Superior temporal gyrus (tissue), 1 donor: ENCODE results near the gene CSNK1G2.
"Not testable (repeated sequence)": the region's sequence is repeated elsewhere in the genome, so short reads cannot be mapped to it uniquely, and the experiment has no call there.

Experiments used
- DNase-seq: peaks from one replicate; pipeline ENCODE4 v3.0.0-alpha.2; 2016; ENCODE audit errors: extremely low spot score

CSNK1G2 gene

DNA sequence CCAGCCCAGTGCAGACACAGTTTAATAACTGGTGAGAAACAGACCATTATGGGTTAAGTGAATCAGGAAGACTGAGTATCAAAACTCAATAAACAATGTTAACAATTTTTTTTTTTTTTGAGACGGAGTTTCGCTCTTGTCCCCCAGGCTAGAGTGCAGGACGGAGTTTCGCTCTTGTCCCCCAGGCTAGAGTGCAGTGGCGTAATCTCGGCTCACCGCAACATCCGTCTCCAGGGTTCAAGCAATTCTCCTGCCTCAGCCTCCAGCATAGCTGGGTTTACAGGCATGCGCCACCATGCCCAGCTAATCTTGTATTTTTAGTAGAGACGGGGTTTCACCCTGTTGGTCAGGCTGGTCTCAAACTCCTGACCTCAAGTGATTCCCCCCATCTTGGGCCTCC, 47.5 kb downstream of the CSNK1G2 start:
- DNase-seq, result not testable (repeated sequence)

- no peak for DNase-seq
Measured at GRCh38 chr19:1989513-1990229, 48.7 kb downstream of the CSNK1G2 start.

- no peak for DNase-seq
Measured at GRCh38 chr19:1990230-1991017, 49.5 kb downstream of the CSNK1G2 start.

GRCh38 chr19:1991018-1991913, 50.3 kb downstream of the CSNK1G2 start:
- DNase-seq, result no peak

- DNase-seq, result no peak
Measured at GRCh38 chr19:1992759-1993260, 51.8 kb downstream of the CSNK1G2 start.

GRCh38 chr19:1997353-1998233, 56.6 kb downstream of the CSNK1G2 start:
- no peak for DNase-seq

GRCh38 chr19:1998712-1999708, 58.0 kb downstream of the CSNK1G2 start:
- no peak for DNase-seq

- no peak for DNase-seq
Measured at GRCh38 chr19:1999856-2000515, 59.0 kb downstream of the CSNK1G2 start.

DNA sequence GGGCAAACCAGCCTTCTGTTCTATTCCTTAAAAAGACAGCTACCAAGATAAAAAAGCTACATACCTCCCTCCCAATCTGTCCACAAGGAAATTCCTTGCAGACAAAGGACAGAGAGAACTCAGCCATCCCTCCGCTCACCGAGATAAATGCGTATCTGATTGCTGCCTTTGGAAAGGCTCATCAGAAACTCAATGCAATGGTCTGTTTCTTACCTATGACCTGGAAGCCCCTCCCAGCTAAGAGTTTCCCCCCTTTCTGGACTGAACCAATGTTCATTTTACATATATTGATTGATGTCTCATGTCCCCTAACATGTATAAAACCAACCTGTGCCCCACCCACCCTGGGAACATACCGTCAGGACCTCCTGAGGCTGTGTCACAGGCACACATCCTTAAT, 62.9 kb downstream of the CSNK1G2 start:
- no peak for DNase-seq

GRCh38 chr19:2010135-2010668, 69.2 kb downstream of the CSNK1G2 start:
- no peak for DNase-seq

GRCh38 chr19:2011169-2011568, 70.2 kb downstream of the CSNK1G2 start:
- DNase-seq, result no peak

DNA sequence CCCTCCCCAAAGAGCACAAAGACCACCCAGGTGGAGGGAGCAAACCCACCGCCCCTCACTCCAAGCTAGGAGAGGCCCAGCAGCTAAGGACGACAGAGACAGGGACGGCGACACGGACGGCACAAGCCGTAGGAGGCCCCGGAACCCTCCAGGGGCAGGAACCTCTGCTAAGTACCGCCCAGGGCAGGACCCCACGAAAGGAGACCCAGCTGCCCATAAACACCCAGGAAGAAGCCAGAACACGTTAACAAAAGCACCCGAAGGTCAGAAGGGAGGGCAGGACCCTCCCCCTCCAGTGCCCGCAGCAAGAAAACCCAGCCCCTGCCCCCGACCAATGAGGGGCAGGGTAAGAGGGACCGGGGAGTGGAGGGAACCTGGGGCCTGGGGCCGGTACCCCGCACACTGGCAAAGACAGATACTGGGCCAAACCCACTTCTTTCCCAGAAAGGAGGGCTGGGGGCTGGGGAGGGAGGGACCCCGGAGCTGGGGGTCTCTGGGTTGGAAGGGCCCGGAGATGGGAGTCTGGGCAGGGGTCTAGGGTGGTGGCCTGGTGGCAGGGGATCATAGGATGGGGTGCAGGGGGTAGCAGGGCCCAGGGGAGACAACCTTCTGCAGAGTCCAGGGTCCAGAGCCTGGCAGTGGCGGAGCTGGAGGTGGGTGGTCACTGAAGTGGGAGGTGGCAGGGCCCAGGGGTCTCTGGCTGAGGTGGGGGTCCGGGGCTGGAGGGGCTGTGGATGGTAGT, 72.1 kb downstream of the CSNK1G2 start:
- DNase-seq, result no peak

DNA sequence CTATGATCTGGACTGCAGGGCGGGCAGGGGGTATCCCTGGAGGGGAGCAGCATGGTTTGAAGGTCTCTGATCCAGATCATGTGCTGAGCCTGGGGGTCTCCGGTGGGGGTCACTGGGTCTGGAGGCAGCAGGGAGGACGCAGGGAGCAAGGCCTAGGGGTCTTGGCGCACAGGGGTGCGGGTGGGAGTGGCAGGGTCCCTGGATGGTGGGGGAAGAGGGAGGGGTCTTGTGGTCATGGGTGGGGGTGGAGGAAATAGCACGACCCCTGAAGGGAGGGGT, 72.7 kb downstream of the CSNK1G2 start:
- no peak for DNase-seq

DNA sequence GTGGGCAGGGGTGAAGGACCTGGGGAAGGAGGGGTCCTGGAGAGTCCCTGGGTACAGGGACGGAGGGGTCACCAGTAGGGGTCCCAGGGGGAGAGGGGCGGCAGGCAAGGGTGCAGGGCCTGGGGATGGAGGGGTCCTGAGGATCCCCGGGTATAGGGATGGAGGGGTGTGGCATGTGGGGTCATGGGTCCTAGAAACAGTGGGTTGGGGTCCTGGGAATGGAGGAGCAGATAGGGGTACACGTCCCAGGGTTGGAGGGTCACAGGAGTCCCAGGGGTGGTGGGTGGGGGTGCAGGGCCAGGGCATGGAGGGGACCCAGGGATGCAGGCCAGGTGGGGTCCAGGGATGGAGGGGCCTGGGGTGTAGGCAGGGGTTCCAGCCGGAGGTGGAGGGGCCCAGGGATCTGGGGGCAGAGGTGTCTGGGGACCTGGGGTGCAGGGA, 73.2 kb downstream of the CSNK1G2 start:
- no peak for DNase-seq

DNA sequence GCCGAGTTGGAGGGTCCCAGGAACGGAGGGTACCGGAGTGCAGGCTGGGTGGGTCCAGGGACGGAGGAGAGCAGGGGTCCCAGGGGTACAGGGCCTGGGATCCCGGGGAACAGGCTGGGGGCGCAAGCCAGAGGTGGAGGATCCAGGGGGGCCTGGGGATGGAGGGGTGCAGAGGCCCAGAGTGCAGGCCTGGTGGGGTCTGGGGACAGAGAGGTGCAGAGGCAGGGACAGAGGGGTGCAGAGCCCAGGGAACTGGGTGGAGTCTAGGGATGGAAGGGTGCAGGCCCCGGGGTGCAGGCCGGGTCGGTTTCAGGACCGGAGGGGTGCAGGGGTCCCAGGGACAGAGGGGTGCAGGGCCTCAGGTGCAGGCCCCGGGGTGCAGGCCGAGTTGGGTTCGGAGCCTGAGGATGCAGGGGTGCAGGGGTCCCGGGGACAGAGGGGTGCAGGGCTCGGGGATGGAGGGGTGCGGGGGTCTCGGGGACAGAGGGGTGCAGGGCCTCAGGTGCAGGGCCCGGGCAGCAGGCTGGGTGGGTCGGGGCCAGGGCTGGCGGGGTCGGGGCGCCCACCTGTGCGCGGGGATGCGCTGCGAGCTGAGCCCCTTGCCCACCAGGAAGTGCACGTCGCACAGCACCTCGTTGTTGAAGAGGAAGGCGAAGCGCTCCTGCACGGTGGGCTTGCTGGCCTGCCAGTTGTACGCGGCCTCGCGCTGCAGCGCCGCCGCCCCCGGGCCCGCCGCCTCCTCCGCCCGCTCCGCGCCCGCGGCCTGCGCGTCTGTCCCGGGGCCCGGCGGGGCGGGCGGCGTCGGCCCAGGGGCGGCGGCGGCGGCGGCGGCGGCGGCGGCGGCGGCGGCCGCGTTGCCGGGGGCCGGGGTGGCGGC, 74.0 kb downstream of the CSNK1G2 start:
- DNase-seq, result no peak

DNA sequence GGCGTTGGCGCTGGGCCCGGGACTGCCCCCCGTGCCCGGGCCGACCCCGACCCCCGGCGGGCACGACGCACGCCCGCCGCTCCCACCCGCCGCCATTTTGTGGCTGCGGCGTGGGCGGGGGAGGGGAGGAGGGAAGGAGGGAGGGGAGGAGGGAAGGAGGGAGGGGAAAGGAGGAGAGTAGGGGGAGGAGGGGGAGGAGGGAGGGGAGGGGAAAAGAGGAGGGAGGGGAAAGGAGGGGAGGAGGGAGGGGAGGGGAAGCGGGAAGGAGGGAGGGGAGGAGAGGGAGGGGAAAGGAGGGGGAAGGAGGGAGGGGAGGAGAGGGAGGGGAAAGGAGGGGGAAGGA, 74.6 kb downstream of the CSNK1G2 start, which contains the start of gene BTBD2:
TSS of gene BTBD2 (minus strand) at position 107 of the 343 bp plus-strand sequence. CDS start at position 96, 11 bp downstream.
- DNase-seq, result peak; percentile 44

GRCh38 chr19:2016041-2016807, 75.3 kb downstream of the CSNK1G2 start:
- peak; percentile 61 for DNase-seq
